Astrocyte (in vitro differentiated cells and primary cell): ENCODE measurements around the gene IL4I1. TPM values are rescaled to one million over a fixed set of nuclear protein-coding genes. Genes with fewer than 3 reads are reported as not detected.

Source experiments
- DNase-seq: peaks from one replicate; pipeline ENCODE4 v3.0.0-alpha.2; 2010; ENCODE audit warnings: low read depth
- FAIRE-seq: peaks from 2 replicates; lab custom pipeline; 2011; peaks lifted over from hg19 to GRCh38; lab: Jason Lieb, UNC
- H2AFZ ChIP-seq: 2 replicates; pipeline ENCODE4 v1.6.0; 2012; ENCODE audit warnings: low read depth, low read length, inconsistent platforms
- H3K27ac ChIP-seq: 2 replicates; pipeline ENCODE4 v1.5.1; 2011; ENCODE audit warnings: low read depth, low read length, inconsistent platforms
- H3K27me3 ChIP-seq: 2 replicates; pipeline ENCODE4 v1.6.0; 2011; ENCODE audit warnings: low read length, inconsistent platforms; ENCODE audit not compliant: insufficient read depth
- H3K36me3 ChIP-seq: 2 replicates; pipeline ENCODE4 v1.5.1; 2011; ENCODE audit warnings: low read length, inconsistent platforms; ENCODE audit not compliant: insufficient read depth
- H3K4me1 ChIP-seq: 2 replicates; pipeline ENCODE4 v1.5.1; 2011; ENCODE audit warnings: low read length, inconsistent platforms; ENCODE audit not compliant: insufficient read depth
- H3K4me2 ChIP-seq: 2 replicates; pipeline ENCODE4 v1.6.0; 2012; ENCODE audit warnings: low read length, inconsistent platforms
- H3K4me3 ChIP-seq: 2 replicates; pipeline ENCODE4 v1.5.1; 2011; ENCODE audit warnings: low read depth, mild to moderate bottlenecking, low read length, inconsistent platforms; ENCODE audit not compliant: insufficient read depth
- H3K79me2 ChIP-seq: 2 replicates; pipeline ENCODE4 v1.6.0; 2012; ENCODE audit warnings: mild to moderate bottlenecking, low read length, inconsistent platforms; ENCODE audit not compliant: insufficient read depth
- H3K9ac ChIP-seq: 2 replicates; pipeline ENCODE4 v1.6.0; 2012; ENCODE audit warnings: mild to moderate bottlenecking, low read length, inconsistent platforms
- H3K9me3 ChIP-seq: 2 replicates; pipeline ENCODE4 v1.5.1; 2012; ENCODE audit warnings: low read depth, mild to moderate bottlenecking, low read length, inconsistent platforms; ENCODE audit not compliant: insufficient read depth
- H4K20me1 ChIP-seq: 2 replicates; pipeline ENCODE4 v1.6.0; 2012; ENCODE audit warnings: low read length, inconsistent platforms; ENCODE audit not compliant: insufficient read depth
- H3K27ac Mint-ChIP-seq: one replicate; pipeline ENCODE4 v1.8.0; 2021; ENCODE audit warnings: mild to moderate bottlenecking, mixed read lengths; ENCODE audit not compliant: unreplicated experiment
- H3K27me3 Mint-ChIP-seq: one replicate; pipeline ENCODE4 v1.8.0; 2021; ENCODE audit warnings: low read depth, mixed read lengths; ENCODE audit not compliant: unreplicated experiment
- H3K36me3 Mint-ChIP-seq: one replicate; pipeline ENCODE4 v1.8.0; 2021; ENCODE audit warnings: low read depth, mixed read lengths; ENCODE audit not compliant: unreplicated experiment
- H3K4me1 Mint-ChIP-seq: one replicate; pipeline ENCODE4 v1.8.0; 2021; ENCODE audit warnings: low read depth, mixed read lengths; ENCODE audit not compliant: unreplicated experiment
- H3K4me3 Mint-ChIP-seq: one replicate; pipeline ENCODE4 v1.8.0; 2021; ENCODE audit warnings: mild to moderate bottlenecking, moderate library complexity, mixed read lengths; ENCODE audit not compliant: unreplicated experiment
- H3K9me3 Mint-ChIP-seq: one replicate; pipeline ENCODE4 v1.8.0; 2021; ENCODE audit warnings: mild to moderate bottlenecking, mixed read lengths; ENCODE audit not compliant: unreplicated experiment
- CTCF ChIP-seq: IDR thresholded peaks from 2 replicates; pipeline ENCODE4 v1.5.1; 2011; ENCODE audit warnings: low read depth, mild to moderate bottlenecking, inconsistent platforms, low read length, moderate library complexity; ENCODE audit not compliant: insufficient read depth
- EZH2 ChIP-seq: IDR thresholded peaks from 2 replicates; pipeline ENCODE4 v1.6.1; 2012; ENCODE audit warnings: mild to moderate bottlenecking, low read length, inconsistent platforms; ENCODE audit not compliant: insufficient read depth
- total RNA-seq: library from RNA; stranded (reverse); gene quantifications from 2 replicates; pipeline ENCODE4 v1.2.1, GENCODE V29; 2021

Gene IL4I1
- total RNA-seq, 1 donor from 2014 or later, result 0.27 TPM

- H3K4me3 ChIP-seq, result peak overlapping the region; percentile 19
- no peak for FAIRE-seq
- peak overlapping the region; percentile 66 for H2AFZ ChIP-seq
- H3K36me3 ChIP-seq, result no peaks in the 10 kb centered on the region
- H3K4me1 ChIP-seq, result peaks cover 3% of the 10 kb centered on the region
- Mint-ChIP-seq H3K36me3 (peaks cover 3% of the 10 kb centered on the region), H3K4me3 (peak overlapping the region; percentile 29), H3K27me3 (peaks cover 30% of the 10 kb centered on the region), H3K4me1 (no peaks in the 10 kb centered on the region), H3K27ac (no peak overlapping the region), H3K9me3 (no peaks in the 10 kb centered on the region)
- H3K27me3 ChIP-seq, result no peaks in the 10 kb centered on the region
- H4K20me1 ChIP-seq, result no peaks in the 10 kb centered on the region
- TF ChIP-seq CTCF, result no peak
- no peak for TF ChIP-seq EZH2
- H3K9me3 ChIP-seq, result peaks cover 7% of the 10 kb centered on the region
- DNase-seq, result no peak
- peak overlapping the region; percentile 62 for H3K4me2 ChIP-seq
- H3K9ac ChIP-seq, result no peak overlapping the region
- H3K79me2 ChIP-seq, result no peaks in the 10 kb centered on the region
- H3K27ac ChIP-seq, result no peak overlapping the region
Observed at GRCh38 chr19:49890349-49891311, 6.1 kb downstream of the IL4I1 start.

- H3K4me3 Mint-ChIP-seq, result no peak overlapping the region
- no peak for FAIRE-seq
Observed at GRCh38 chr19:49889687-49890348, 6.9 kb downstream of the IL4I1 start.

More at GRCh38 chr19:49889687-49890348, 6.9 kb downstream of the IL4I1 start:
- Histone ChIP-seq H3K4me2 (peak overlapping the region; percentile 62), H3K9ac (no peak overlapping the region), H2AFZ (peak overlapping the region; percentile 66), H3K4me1 (peaks cover 3% of the 10 kb centered on the region), H3K79me2 (no peaks in the 10 kb centered on the region), H3K36me3 (no peaks in the 10 kb centered on the region), H3K4me3 (peak overlapping the region; percentile 19), H4K20me1 (no peaks in the 10 kb centered on the region), H3K27me3 (no peaks in the 10 kb centered on the region), H3K27ac (no peak overlapping the region), H3K9me3 (peaks cover 7% of the 10 kb centered on the region)
- peak; percentile 34 for TF ChIP-seq CTCF
- no peak for TF ChIP-seq EZH2
- H3K4me1 Mint-ChIP-seq, result no peaks in the 10 kb centered on the region
- H3K9me3 Mint-ChIP-seq, result no peaks in the 10 kb centered on the region
- H3K36me3 Mint-ChIP-seq, result peaks cover 5% of the 10 kb centered on the region
- peaks cover 29% of the 10 kb centered on the region for H3K27me3 Mint-ChIP-seq
- DNase-seq, result peak; percentile 44
- no peak overlapping the region for H3K27ac Mint-ChIP-seq
